HepG2 (cell line): ENCODE results near the gene ACOT2. TPM values are rescaled to one million over a fixed set of nuclear protein-coding genes. Genes with fewer than 3 reads are reported as not detected.

ENCODE experiments used
- ATAC-seq: fragments of 200-7000 bp; cut with Tn5 transposase; 3 replicates; pipeline ENCODE4 v1.9.1; 2020; ENCODE audit warnings: mild to moderate bottlenecking, moderate library complexity
- BruUV-seq: library from RNA; stranded (reverse); fragments of 400-500 nt; replicated peaks from 2 replicates; lab custom pipeline; 2021; lab: Mats Ljungman, UMichigan
- CTCF ChIA-PET: fragments of 300-600 bp; formaldehyde crosslinking; extraction: SDS; loops from one replicate; lab custom pipeline; 2021; ENCODE audit warnings: low total read pairs, inconsistent platforms, low intra/inter-chr PET ratio; lab: Yijun Ruan, JAX
- POLR2A ChIA-PET: fragments of 350-600 bp; sonication (Branson Sonifier 250); formaldehyde crosslinking; loops from one replicate; lab custom pipeline; 2020; ENCODE audit warnings: antibody characterized with exemption, inconsistent platforms; lab: Yijun Ruan, JAX
- DNase-seq: peaks from one replicate; pipeline ENCODE4 v3.0.0-alpha.2; 2015; ENCODE audit warnings: low spot score
- FAIRE-seq: peaks from 3 replicates; lab custom pipeline; 2011; peaks lifted over from hg19 to GRCh38; lab: Jason Lieb, UNC
- H2AFZ ChIP-seq: one replicate; pipeline ENCODE4 v1.6.1; 2011; ENCODE audit warnings: low read length, inconsistent platforms
- H3K27ac ChIP-seq: fragments of 300-600 bp; 3 replicates; pipeline ENCODE4 v1.8.0; 2011; ENCODE audit warnings: mixed run types, mild to moderate bottlenecking, mixed read lengths, low read length, inconsistent platforms; ENCODE audit not compliant: insufficient read depth; ENCODE audit errors: extremely low read length
- H3K27me3 ChIP-seq, 2 experiments: fragments of 200-600 bp in 1 of 2; 2 replicates in 1 of 2; 3 replicates in 1 of 2; pipeline versions ENCODE4 v1.6.0 to v1.8.0; 2011; ENCODE audit warnings: low read length in 2 of 2, mild to moderate bottlenecking in 2 of 2, moderate library complexity in 2 of 2, inconsistent platforms in 1 of 2; ENCODE audit not compliant: insufficient read depth in 2 of 2, control insufficient read depth in 1 of 2
- H3K36me3 ChIP-seq, 2 experiments: fragments of 200-600 bp in 1 of 2; replicated peaks in 1 of 2; 2 replicates in 1 of 2; 3 replicates in 1 of 2; pipeline versions ENCODE4 v1.5.1 to v1.8.0; 2011; ENCODE audit warnings: low read length in 2 of 2, inconsistent platforms in 1 of 2; ENCODE audit not compliant: insufficient read depth in 2 of 2, control insufficient read depth in 1 of 2
- H3K4me1 ChIP-seq: 2 replicates; pipeline ENCODE4 v1.5.1; 2012; ENCODE audit warnings: low read length, inconsistent platforms; ENCODE audit not compliant: insufficient read depth
- H3K4me2 ChIP-seq: 2 replicates; pipeline ENCODE4 v1.6.0; 2011; ENCODE audit warnings: low read depth, low read length, inconsistent platforms
- H3K4me3 ChIP-seq, 3 experiments: fragments of 200-600 bp in 1 of 3; sonication (generic), shearing (Covaris generic) in 1 of 3; replicated peaks in 1 of 3; 2 replicates each; pipeline ENCODE4 v1.5.1; 2011 to 2016; ENCODE audit warnings: low read length in 3 of 3, inconsistent platforms in 2 of 3, low read depth in 2 of 3, mild to moderate bottlenecking in 2 of 3, control low read depth in 1 of 3, mixed read lengths in 1 of 3; ENCODE audit not compliant: insufficient read depth in 1 of 3
- H3K79me2 ChIP-seq: one replicate; pipeline ENCODE4 v1.6.1; 2011; ENCODE audit warnings: low read length, inconsistent platforms; ENCODE audit not compliant: insufficient read depth
- H3K9ac ChIP-seq: 2 replicates; pipeline ENCODE4 v1.6.0; 2011; ENCODE audit warnings: mild to moderate bottlenecking, low read depth, low read length, inconsistent platforms; ENCODE audit not compliant: insufficient read depth
- H3K9me3 ChIP-seq: 2 replicates; pipeline ENCODE4 v1.5.1; 2012; ENCODE audit warnings: mild to moderate bottlenecking, low read length
- H4K20me1 ChIP-seq: 2 replicates; pipeline ENCODE4 v1.6.0; 2011; ENCODE audit warnings: inconsistent platforms, mild to moderate bottlenecking, low read length, moderate library complexity; ENCODE audit not compliant: insufficient read depth
- FOXA3 ChIP-seq: IDR thresholded peaks from 2 replicates; pipeline ENCODE4 v1.6.1; 2016; ENCODE audit warnings: missing genetic modification reagents, missing compliant biosample characterization
- GFI1 ChIP-seq: sonication (generic); formaldehyde crosslinking; IDR thresholded peaks from 2 replicates; pipeline ENCODE4 v1.5.0; 2020; ENCODE audit warnings: missing genetic modification reagents, mild to moderate bottlenecking, borderline replicate concordance
- KDM3A ChIP-seq: IDR thresholded peaks from 2 replicates; pipeline ENCODE4 v1.6.1; 2018; ENCODE audit warnings: low read depth, missing compliant biosample characterization
- MBNL3 ChIP-seq: fragments of 250-450 bp; sonication (Bioruptor Pico); conservative IDR thresholded peaks from 2 replicates; pipeline ENCODE4 v1.8.0; 2022; ENCODE audit warnings: mild to moderate bottlenecking, inconsistent platforms
- MIXL1 ChIP-seq: IDR thresholded peaks from 2 replicates; pipeline ENCODE4 v1.6.1; 2016
- NR2F6 ChIP-seq, 2 experiments: IDR thresholded peaks; 2 replicates each; pipeline ENCODE4 v1.6.1; 2016; ENCODE audit warnings: antibody characterized with exemption in 1 of 2, mild to moderate bottlenecking in 1 of 2
- PITX1 ChIP-seq: sonication (generic); formaldehyde crosslinking; IDR thresholded peaks from 2 replicates; pipeline ENCODE4 v1.5.1; 2020; ENCODE audit warnings: mild to moderate bottlenecking, missing genetic modification reagents
- SOX13 ChIP-seq, 3 experiments: fragments of 450-650 bp in 1 of 3; sonication (generic) in 1 of 3; formaldehyde crosslinking in 1 of 3; IDR thresholded peaks in 2 of 3; conservative IDR thresholded peaks in 1 of 3; 2 replicates each; pipeline versions ENCODE4 v1.5.0 to v1.6.1; 2016 to 2020; ENCODE audit warnings: antibody characterized with exemption in 1 of 3, mild to moderate bottlenecking in 1 of 3, missing compliant biosample characterization in 1 of 3, missing genetic modification reagents in 1 of 3, moderate library complexity in 1 of 3
- SOX5 ChIP-seq: IDR thresholded peaks from 2 replicates; pipeline ENCODE4 v1.6.1; 2016; ENCODE audit warnings: borderline replicate concordance
- TCF12 ChIP-seq, 2 experiments: fragments of 450-650 bp in 1 of 2; sonication (generic) in 1 of 2; formaldehyde crosslinking in 1 of 2; IDR thresholded peaks; 2 replicates each; pipeline versions ENCODE4 v1.6.1 to v1.8.0; 2017 to 2022; ENCODE audit warnings: antibody characterized with exemption in 1 of 2, mild to moderate bottlenecking in 1 of 2, missing genetic modification reagents in 1 of 2, moderate library complexity in 1 of 2
- ZNF224 ChIP-seq: sonication (generic); formaldehyde crosslinking; IDR thresholded peaks from 2 replicates; pipeline ENCODE4 v1.5.0; 2020; ENCODE audit warnings: mild to moderate bottlenecking, missing genetic modification reagents
- ZNF549 ChIP-seq: sonication (generic); formaldehyde crosslinking; IDR thresholded peaks from 2 replicates; pipeline ENCODE4 v1.5.0; 2020; ENCODE audit warnings: missing genetic modification reagents
- WGBS: methylation state at CpG from one replicate; pipeline ENCODE4 v1.1.6; 2017; ENCODE audit warnings: low lambda C conversion rate; 5-methylcytosine and 5-hydroxymethylcytosine counted together
- in situ Hi-C: cut with HindIII; loops from 2 replicates; pipeline ENCODE4 v1.10.0; 2017; ENCODE audit warnings: low pct_unique_long_range_greater_than_20kb; ENCODE audit not compliant: extremely low pct_ligation_motif_present
- intact Hi-C: fragments of 100-400 bp; cut with micrococcal nuclease; formaldehyde crosslinking; loops from one replicate; pipeline ENCODE4 v1.10.0; 2022; ENCODE audit not compliant: unreplicated experiment
- polyA plus RNA-seq, 8 experiments: library from polyadenylated mRNA; depleted of rRNA in 3 of 8; stranded (reverse) in 7 of 8; unstranded in 1 of 8; fragments of >200 nt; fragmentation: Illumina TruSeq in 4 of 8; extraction: Trizol in 4 of 8; gene quantifications; 2 replicates each; pipeline versions ENCODE4 v1.2.1 to v1.2.3, GENCODE V29; 2011 to 2016; ENCODE audit warnings: low read depth in 4 of 8, missing spikeins in 1 of 8, mixed read lengths in 1 of 8; ENCODE audit not compliant: insufficient read depth in 1 of 8
- total RNA-seq, 5 experiments: library from RNA; depleted of rRNA; stranded (reverse); fragments of >200 nt; fragmentation: Illumina TruSeq; extraction: Trizol; gene quantifications; 2 replicates each; pipeline ENCODE4 v1.2.3, GENCODE V29; 2016; ENCODE audit warnings: low read depth in 1 of 5
- TF ChIP-seq, protein P1 (sequence below): sonication (generic); formaldehyde crosslinking; IDR thresholded peaks from 2 replicates; pipeline ENCODE4 v1.4.0; 2020; ENCODE audit warnings: missing genetic modification reagents
- TF ChIP-seq, protein P2 (sequence below): sonication (generic); formaldehyde crosslinking; IDR thresholded peaks from 2 replicates; pipeline ENCODE4 v1.9.0; 2021; ENCODE audit warnings: missing genetic modification reagents, borderline replicate concordance
- TF ChIP-seq, protein P3 (sequence below): sonication (generic); formaldehyde crosslinking; IDR thresholded peaks from 2 replicates; pipeline ENCODE4 v1.4.0; 2020; ENCODE audit warnings: missing genetic modification reagents, borderline replicate concordance

Gene ACOT2
- total and polyA plus RNA-seq, 2 of the 13 experiments (the other 11 are each of a cell fraction or from before 2014, with no cell fraction given) = 60.0 to 110 TPM

DNA sequence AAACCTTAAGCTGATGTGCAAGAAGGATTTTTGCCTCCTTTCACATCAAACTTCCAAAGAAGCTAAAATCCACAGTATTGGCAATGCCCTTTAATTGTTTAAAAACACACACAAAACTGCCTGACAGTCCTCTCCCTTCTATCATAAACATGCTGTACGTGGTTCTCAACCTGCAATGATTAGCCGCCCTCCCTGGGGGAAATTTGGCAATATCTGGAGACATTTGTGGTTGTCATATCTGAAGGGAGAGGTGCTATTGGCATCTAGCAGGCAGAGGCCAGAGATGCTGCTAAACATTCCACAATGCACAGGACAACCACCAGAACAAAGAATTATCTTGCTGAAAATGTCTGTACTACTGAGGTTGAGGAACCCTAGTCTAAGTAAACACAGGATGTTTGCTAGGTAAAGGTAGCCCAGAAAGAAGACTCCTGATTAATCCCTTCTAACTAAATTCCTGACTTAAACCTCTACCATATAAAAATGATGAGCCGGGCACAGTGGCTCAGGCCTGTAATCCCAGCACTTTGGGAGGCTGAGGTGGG lies 44.5 kb downstream of the ACOT2 start:
- Histone ChIP-seq H3K4me3 (peak overlapping the region; percentile 61 to 78 (median 67); a peak in 5 of 6 replicates), H3K9me3 (no peaks in the 10 kb centered on the region), H3K4me1 (peaks cover 57% of the 10 kb centered on the region), H3K27ac (peak overlapping the region; percentile 70), H3K36me3 (no peaks in the 10 kb centered on the region), H3K79me2 (no peaks in the 10 kb centered on the region), H4K20me1 (no peaks in the 10 kb centered on the region), H3K4me2 (peak overlapping the region; percentile 74), H3K9ac (peak overlapping the region; percentile 57; the same call in 1 of the 2 replicates), H2AFZ (no peak overlapping the region), H3K27me3 (no peaks in the 10 kb centered on the region)
- ATAC-seq (peak; percentile 15), DNase-seq (peak; percentile 58), FAIRE-seq (peak; percentile 84)
- 0% methylated on average over 3 of the region's 3 CpGs for WGBS
- TSS peak; percentile 84 for BruUV-seq
- intact Hi-C loops = no loop called here
- ChIA-PET CTCF (no interaction called here), POLR2A (interaction anchor here (0.7 to 3.1 kb wide), 6 partner anchors 44 to 350 kb away, joined by 4 to 28 read pairs (median 5); partner anchors contain the start of genes ACOT1, ACOT2, PTGR2 and RIOX1)
- in situ Hi-C loops = no loop called here
- TF ChIP-seq GFI1 (CRISPR knock-in tag) = 0 out of 2 replicates have a peak, but pooled peaks have one; percentile 56
- no peak for TF ChIP-seq NR2F6 (IDR thresholded peaks at IDR 0.05)
- no peak for TF ChIP-seq NR2F6 (CRISPR knock-in tag; IDR thresholded peaks at IDR 0.05)
- no peak for TF ChIP-seq KDM3A (CRISPR knock-in tag)
- TF ChIP-seq SOX5 (CRISPR knock-in tag) = peak; percentile 46; the same call in 1 of the 2 replicates
- TF ChIP-seq MBNL3 = no peak
- peak; percentile 62 for TF ChIP-seq FOXA3 (CRISPR knock-in tag)
- TF ChIP-seq, protein P1, sequence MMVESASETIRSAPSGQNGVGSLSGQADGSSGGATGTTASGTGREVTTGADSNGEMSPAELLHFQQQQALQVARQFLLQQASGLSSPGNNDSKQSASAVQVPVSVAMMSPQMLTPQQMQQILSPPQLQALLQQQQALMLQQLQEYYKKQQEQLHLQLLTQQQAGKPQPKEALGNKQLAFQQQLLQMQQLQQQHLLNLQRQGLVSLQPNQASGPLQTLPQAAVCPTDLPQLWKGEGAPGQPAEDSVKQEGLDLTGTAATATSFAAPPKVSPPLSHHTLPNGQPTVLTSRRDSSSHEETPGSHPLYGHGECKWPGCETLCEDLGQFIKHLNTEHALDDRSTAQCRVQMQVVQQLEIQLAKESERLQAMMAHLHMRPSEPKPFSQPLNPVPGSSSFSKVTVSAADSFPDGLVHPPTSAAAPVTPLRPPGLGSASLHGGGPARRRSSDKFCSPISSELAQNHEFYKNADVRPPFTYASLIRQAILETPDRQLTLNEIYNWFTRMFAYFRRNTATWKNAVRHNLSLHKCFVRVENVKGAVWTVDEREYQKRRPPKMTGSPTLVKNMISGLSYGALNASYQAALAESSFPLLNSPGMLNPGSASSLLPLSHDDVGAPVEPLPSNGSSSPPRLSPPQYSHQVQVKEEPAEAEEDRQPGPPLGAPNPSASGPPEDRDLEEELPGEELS = 0 out of 2 replicates have a peak, but pooled peaks have one; percentile 6
- peak; percentile 18; the same call in 1 of the 2 replicates for TF ChIP-seq PITX1
- no peak for TF ChIP-seq ZNF224 (CRISPR knock-in tag)
- no peak for TF ChIP-seq TCF12 (IDR thresholded peaks at IDR 0.05)
- no peak for TF ChIP-seq TCF12 (CRISPR knock-in tag; IDR thresholded peaks at IDR 0.05)
- TF ChIP-seq, protein P2, sequence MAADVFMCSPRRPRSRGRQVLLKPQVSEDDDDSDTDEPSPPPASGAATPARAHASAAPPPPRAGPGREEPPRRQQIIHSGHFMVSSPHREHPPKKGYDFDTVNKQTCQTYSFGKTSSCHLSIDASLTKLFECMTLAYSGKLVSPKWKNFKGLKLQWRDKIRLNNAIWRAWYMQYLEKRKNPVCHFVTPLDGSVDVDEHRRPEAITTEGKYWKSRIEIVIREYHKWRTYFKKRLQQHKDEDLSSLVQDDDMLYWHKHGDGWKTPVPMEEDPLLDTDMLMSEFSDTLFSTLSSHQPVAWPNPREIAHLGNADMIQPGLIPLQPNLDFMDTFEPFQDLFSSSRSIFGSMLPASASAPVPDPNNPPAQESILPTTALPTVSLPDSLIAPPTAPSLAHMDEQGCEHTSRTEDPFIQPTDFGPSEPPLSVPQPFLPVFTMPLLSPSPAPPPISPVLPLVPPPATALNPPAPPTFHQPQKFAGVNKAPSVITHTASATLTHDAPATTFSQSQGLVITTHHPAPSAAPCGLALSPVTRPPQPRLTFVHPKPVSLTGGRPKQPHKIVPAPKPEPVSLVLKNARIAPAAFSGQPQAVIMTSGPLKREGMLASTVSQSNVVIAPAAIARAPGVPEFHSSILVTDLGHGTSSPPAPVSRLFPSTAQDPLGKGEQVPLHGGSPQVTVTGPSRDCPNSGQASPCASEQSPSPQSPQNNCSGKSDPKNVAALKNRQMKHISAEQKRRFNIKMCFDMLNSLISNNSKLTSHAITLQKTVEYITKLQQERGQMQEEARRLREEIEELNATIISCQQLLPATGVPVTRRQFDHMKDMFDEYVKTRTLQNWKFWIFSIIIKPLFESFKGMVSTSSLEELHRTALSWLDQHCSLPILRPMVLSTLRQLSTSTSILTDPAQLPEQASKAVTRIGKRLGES (CRISPR knock-in tag) = no peak
- TF ChIP-seq MIXL1 (CRISPR knock-in tag) = no peak
- no peak for TF ChIP-seq SOX13 (IDR thresholded peaks at IDR 0.05)
- peak in 1 of 2 experiments; percentile 54; a peak in 1 of 4 replicates for TF ChIP-seq SOX13 (CRISPR knock-in tag; conservative IDR thresholded peaks at IDR 0.05 in 1 of 2, IDR thresholded peaks at IDR 0.05 in 1 of 2)
- TF ChIP-seq ZNF549 (CRISPR knock-in tag) = no peak
- TF ChIP-seq, protein P3, sequence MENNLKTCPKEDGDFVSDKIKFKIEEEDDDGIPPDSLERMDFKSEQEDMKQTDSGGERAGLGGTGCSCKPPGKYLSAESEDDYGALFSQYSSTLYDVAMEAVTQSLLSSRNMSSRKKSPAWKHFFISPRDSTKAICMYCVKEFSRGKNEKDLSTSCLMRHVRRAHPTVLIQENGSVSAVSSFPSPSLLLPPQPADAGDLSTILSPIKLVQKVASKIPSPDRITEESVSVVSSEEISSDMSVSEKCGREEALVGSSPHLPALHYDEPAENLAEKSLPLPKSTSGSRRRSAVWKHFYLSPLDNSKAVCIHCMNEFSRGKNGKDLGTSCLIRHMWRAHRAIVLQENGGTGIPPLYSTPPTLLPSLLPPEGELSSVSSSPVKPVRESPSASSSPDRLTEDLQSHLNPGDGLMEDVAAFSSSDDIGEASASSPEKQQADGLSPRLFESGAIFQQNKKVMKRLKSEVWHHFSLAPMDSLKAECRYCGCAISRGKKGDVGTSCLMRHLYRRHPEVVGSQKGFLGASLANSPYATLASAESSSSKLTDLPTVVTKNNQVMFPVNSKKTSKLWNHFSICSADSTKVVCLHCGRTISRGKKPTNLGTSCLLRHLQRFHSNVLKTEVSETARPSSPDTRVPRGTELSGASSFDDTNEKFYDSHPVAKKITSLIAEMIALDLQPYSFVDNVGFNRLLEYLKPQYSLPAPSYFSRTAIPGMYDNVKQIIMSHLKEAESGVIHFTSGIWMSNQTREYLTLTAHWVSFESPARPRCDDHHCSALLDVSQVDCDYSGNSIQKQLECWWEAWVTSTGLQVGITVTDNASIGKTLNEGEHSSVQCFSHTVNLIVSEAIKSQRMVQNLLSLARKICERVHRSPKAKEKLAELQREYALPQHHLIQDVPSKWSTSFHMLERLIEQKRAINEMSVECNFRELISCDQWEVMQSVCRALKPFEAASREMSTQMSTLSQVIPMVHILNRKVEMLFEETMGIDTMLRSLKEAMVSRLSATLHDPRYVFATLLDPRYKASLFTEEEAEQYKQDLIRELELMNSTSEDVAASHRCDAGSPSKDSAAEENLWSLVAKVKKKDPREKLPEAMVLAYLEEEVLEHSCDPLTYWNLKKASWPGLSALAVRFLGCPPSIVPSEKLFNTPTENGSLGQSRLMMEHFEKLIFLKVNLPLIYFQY (CRISPR knock-in tag) = no peak
